ENCODE measurements around the gene TSPAN8.
"Not testable (repeated sequence)": the region's sequence is repeated elsewhere in the genome, so short reads cannot be mapped to it uniquely, and the experiment has no call there.

The TSPAN8 gene

DNA sequence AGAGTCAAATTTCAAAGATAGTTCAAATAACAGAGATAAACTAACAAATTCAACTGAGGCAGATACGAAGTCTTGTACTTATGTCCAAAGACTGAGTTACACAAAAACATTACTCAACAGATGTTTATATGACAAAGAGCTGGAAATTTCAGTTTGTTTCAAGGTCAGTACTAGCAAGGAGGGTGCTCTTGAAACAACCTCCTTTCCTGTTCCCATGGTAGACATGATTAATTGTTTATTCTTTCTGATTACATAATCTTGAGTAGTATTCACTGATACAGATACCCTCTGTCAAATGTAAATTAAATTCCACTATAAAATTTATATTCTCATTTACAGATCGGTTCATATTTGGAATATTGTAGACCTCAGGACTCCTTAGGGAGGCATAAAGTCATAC, 23.4 kb downstream of the TSPAN8 start:
- no peak overlapping the region for H3K4me3 ChIP-seq (ENCODE audit: low read length in 2 of 2)
- H3K36me3 ChIP-seq (ENCODE audit: control insufficient read depth in 2 of 2, insufficient read depth in 2 of 2, low read length in 2 of 2): peaks cover 19 to 34% of the 10 kb centered on the region in 2 donors
- no peak overlapping the region for H3K27ac ChIP-seq (ENCODE audit: low read depth in 2 of 2, low read length in 2 of 2)
- no peak overlapping the region for H3K9ac ChIP-seq (ENCODE audit: low read depth in 1 of 2, low read length in 2 of 2)
- no peaks in the 10 kb centered on the region for H3K9me3 ChIP-seq (ENCODE audit: control insufficient read depth in 2 of 2, low read length in 2 of 2)
- peaks cover under 1 to 3% of the 10 kb centered on the region in 2 donors for H3K4me1 ChIP-seq (ENCODE audit: control insufficient read depth in 2 of 2, insufficient read depth in 2 of 2, low read length in 2 of 2)
- no peaks in the 10 kb centered on the region for H3K27me3 ChIP-seq (ENCODE audit: control insufficient read depth in 2 of 2, insufficient read depth in 2 of 2, low read length in 2 of 2)

DNA sequence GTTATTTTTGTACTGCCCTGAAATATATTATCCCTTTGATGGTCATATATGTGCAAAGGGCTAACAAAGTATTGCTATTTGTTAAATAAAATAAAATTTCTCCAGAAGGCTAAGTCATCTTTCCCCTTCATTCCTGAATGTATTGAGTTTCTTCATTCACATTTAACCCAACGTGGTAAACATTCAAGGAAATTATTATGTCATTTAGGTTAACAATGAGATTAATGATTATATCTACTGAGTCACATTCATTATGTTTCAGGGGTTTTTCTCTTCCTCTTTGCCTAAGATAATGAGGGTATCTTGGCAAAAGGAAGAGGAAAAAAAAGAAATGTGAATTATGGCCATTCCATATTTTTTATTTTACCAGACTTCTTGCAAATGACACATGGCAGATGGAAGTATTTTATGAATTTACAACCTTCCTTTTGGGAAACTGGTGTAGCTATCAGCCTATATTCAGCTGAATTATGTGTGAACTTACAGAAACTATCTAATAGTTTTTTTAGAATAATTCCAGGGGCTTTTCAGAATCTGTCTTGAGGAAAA, 27.2 kb downstream of the TSPAN8 start:
- Histone ChIP-seq H3K9me3 (ENCODE audit: control insufficient read depth in 2 of 2, low read length in 2 of 2) (no peaks in the 10 kb centered on the region), H3K36me3 (ENCODE audit: control insufficient read depth in 2 of 2, insufficient read depth in 2 of 2, low read length in 2 of 2) (peaks cover 22 to 25% of the 10 kb centered on the region in 2 donors), H3K9ac (ENCODE audit: low read depth in 1 of 2, low read length in 2 of 2) (no peak overlapping the region), H3K27me3 (ENCODE audit: control insufficient read depth in 2 of 2, insufficient read depth in 2 of 2, low read length in 2 of 2) (no peaks in the 10 kb centered on the region), H3K27ac (ENCODE audit: low read depth in 2 of 2, low read length in 2 of 2) (no peak overlapping the region), H3K4me1 (ENCODE audit: control insufficient read depth in 2 of 2, insufficient read depth in 2 of 2, low read length in 2 of 2) (peaks cover 0 to 2% of the 10 kb centered on the region in 2 donors), H3K4me3 (ENCODE audit: low read length in 2 of 2) (no peak overlapping the region)

DNA sequence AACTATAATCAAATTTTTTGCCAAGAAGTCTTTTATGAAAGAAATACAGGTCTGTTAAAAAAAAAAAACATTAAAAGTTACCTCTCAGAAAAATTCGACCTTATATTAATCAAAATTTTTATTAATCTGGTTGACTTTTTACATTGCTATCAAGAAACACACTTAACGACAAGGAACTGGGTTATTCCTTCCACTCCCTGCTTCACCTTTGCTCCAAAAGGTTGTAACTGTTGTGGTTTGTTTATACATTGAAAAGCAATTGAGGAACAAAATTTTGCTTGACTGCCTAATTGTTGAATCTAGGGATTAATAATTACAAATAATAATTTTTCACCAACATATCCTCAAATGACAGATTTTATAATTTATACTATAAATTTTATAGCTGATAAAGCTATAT, 28.4 kb downstream of the TSPAN8 start:
- Histone ChIP-seq H3K27ac (ENCODE audit: low read depth in 2 of 2, low read length in 2 of 2) (no peak overlapping the region), H3K4me3 (ENCODE audit: low read length in 2 of 2) (no peak overlapping the region), H3K4me1 (ENCODE audit: control insufficient read depth in 2 of 2, insufficient read depth in 2 of 2, low read length in 2 of 2) (peaks cover 0 to 2% of the 10 kb centered on the region in 2 donors), H3K27me3 (ENCODE audit: control insufficient read depth in 2 of 2, insufficient read depth in 2 of 2, low read length in 2 of 2) (no peaks in the 10 kb centered on the region), H3K9ac (ENCODE audit: low read depth in 1 of 2, low read length in 2 of 2) (no peak overlapping the region), H3K36me3 (ENCODE audit: control insufficient read depth in 2 of 2, insufficient read depth in 2 of 2, low read length in 2 of 2) (peaks cover 25 to 33% of the 10 kb centered on the region in 2 donors), H3K9me3 (ENCODE audit: control insufficient read depth in 2 of 2, low read length in 2 of 2) (peaks cover 0 to under 1% of the 10 kb centered on the region in 2 donors)

DNA sequence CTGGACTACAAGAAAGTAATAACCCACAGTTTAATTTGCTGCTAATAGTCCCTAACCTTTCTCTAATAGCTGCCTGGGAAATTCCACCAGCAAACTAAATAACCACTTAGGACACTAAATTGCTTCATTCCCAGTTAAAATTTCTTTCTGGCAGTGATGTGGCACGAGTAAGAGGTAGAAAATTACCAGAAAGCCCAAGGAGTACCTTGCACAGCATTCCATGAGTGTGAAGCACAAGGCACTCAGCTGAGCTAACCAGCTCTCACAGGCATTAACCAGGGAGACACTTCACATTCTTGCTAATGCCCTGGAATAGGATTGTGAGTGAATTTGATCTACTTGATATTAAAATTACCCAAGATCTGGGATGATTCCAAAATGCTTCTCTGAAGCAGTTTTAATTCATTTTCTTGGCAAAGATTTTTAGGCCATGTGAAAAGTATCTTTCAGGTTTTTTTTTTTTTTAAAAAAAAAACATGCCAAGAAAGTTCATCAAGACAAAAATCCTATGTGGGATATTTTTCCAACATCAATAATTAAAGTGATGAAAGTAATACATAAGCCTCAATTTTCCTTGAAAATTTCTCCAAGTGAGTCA, 29.5 kb downstream of the TSPAN8 start:
- no peak overlapping the region for H3K4me3 ChIP-seq (ENCODE audit: low read length in 2 of 2)
- H3K4me1 ChIP-seq (ENCODE audit: control insufficient read depth in 2 of 2, insufficient read depth in 2 of 2, low read length in 2 of 2): peaks cover 0 to 2% of the 10 kb centered on the region in 2 donors
- H3K27ac ChIP-seq (ENCODE audit: low read depth in 2 of 2, low read length in 2 of 2): no peak overlapping the region

DNA sequence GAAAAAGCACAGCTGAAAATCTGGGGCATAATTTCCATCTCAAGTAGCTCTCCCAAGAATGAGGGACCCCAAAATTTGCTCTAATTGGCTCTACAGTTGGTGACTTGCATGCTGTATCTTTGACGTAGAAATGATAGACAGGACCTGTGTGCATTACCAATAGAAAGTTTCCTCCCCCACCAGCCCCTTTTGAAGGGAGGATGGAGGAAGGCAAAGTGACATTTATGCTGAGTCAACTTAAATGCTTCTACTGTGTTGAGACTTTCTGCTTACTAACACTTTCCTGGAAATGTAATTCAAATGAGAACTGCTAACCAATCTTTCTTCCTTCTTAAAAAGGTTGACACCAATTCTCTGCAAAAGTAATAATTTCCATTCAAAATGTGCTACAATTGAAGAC, 31.9 kb downstream of the TSPAN8 start:
- peaks cover 15 to 20% of the 10 kb centered on the region in 2 donors for H3K36me3 ChIP-seq (ENCODE audit: control insufficient read depth in 2 of 2, insufficient read depth in 2 of 2, low read length in 2 of 2)
- H3K4me1 ChIP-seq (ENCODE audit: control insufficient read depth in 2 of 2, insufficient read depth in 2 of 2, low read length in 2 of 2): peaks cover 0 to 2% of the 10 kb centered on the region in 2 donors
- no peak overlapping the region for H3K27ac ChIP-seq (ENCODE audit: low read depth in 2 of 2, low read length in 2 of 2)
- H3K9me3 ChIP-seq (ENCODE audit: control insufficient read depth in 2 of 2, low read length in 2 of 2): peaks cover 0 to 5% of the 10 kb centered on the region in 2 donors
- H3K27me3 ChIP-seq (ENCODE audit: control insufficient read depth in 2 of 2, insufficient read depth in 2 of 2, low read length in 2 of 2): no peaks in the 10 kb centered on the region
- no peak overlapping the region for H3K9ac ChIP-seq (ENCODE audit: low read depth in 1 of 2, low read length in 2 of 2)
- H3K4me3 ChIP-seq (ENCODE audit: low read length in 2 of 2): no peak overlapping the region

More for the DNA sequence above, 29.5 kb downstream of the TSPAN8 start:
- Histone ChIP-seq H3K9me3 (ENCODE audit: control insufficient read depth in 2 of 2, low read length in 2 of 2) (peaks cover 0 to 5% of the 10 kb centered on the region in 2 donors), H3K9ac (ENCODE audit: low read depth in 1 of 2, low read length in 2 of 2) (no peak overlapping the region), H3K36me3 (ENCODE audit: control insufficient read depth in 2 of 2, insufficient read depth in 2 of 2, low read length in 2 of 2) (peaks cover 25 to 30% of the 10 kb centered on the region in 2 donors), H3K27me3 (ENCODE audit: control insufficient read depth in 2 of 2, insufficient read depth in 2 of 2, low read length in 2 of 2) (no peaks in the 10 kb centered on the region)

DNA sequence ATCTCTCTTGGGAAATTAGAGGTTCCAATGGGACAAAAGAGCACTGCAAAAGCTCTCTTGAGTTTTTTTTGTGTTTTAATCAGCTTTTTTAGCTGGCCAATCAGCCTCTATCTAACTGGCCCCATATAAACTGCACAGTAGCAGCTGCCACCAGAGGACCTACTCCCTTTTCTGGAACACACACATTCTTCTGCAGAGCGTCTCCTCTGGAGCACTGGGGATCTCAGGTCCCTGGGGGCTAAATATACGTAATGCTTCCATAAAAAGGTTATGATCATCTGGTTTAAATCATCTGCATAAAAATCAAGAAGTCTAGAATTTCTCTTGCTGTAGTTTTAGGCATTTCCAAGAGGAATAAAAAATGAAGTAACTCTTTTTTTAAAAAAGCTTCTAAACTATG, 32.3 kb downstream of the TSPAN8 start:
- Histone ChIP-seq H3K27ac (ENCODE audit: low read depth in 2 of 2, low read length in 2 of 2) (no peak overlapping the region), H3K27me3 (ENCODE audit: control insufficient read depth in 2 of 2, insufficient read depth in 2 of 2, low read length in 2 of 2) (no peaks in the 10 kb centered on the region), H3K4me1 (ENCODE audit: control insufficient read depth in 2 of 2, insufficient read depth in 2 of 2, low read length in 2 of 2) (peaks cover 0 to 2% of the 10 kb centered on the region in 2 donors), H3K4me3 (ENCODE audit: low read length in 2 of 2) (no peak overlapping the region), H3K36me3 (ENCODE audit: control insufficient read depth in 2 of 2, insufficient read depth in 2 of 2, low read length in 2 of 2) (peaks cover 15 to 20% of the 10 kb centered on the region in 2 donors), H3K9me3 (ENCODE audit: control insufficient read depth in 2 of 2, low read length in 2 of 2) (peaks cover 0 to 5% of the 10 kb centered on the region in 2 donors), H3K9ac (ENCODE audit: low read depth in 1 of 2, low read length in 2 of 2) (no peak overlapping the region)

DNA sequence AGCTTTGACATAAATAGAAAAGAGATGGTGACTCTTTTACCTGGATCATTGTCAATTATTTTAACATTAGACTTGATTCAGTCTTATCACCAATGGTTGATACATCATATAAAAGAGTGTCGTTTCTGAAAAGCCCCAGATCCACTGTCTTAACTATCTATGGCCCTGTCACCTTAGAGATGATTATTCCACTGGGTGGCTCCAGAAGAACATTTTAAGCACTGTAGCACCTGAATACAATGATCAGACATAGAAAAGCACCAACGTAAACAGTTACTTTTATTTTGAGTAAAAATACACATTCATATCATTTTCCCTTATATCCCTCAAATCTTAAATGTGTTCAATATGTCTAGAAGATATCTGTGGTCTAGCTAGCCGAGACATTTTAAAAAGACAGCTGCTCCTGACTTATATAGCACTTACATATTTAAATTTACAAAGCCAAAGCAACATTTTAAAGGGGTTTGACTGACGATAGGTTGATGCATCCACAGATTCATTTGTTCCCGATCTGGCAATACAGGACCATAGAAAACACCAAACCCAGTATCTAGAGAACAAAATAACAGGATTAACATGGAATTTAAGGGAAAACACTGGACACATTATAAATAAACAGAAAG, 32.9 kb downstream of the TSPAN8 start:
- H3K9ac ChIP-seq (ENCODE audit: low read depth in 1 of 2, low read length in 2 of 2): no peak overlapping the region

DNA sequence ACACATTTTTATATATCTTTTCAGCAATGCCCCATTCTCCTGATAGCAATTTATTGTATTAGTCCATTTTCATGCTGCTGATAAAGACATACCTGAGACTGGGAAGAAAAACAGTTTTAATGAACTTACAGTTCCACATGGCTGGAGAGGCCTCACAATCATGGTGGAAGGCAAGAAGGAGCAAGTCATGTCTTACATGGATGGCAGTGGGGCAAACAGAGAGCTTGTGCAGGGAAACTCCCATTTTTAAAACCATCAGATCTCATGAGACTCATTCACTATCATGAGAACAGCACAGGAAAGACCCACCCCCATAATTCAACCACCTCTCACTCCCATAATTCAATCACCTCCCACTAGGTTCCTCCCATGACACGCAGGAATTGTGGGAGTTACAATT, 44.7 kb downstream of the TSPAN8 start:
- not testable (repeated sequence) for H3K9me3 ChIP-seq (ENCODE audit: control insufficient read depth in 2 of 2, low read length in 2 of 2); H3K4me3 ChIP-seq (ENCODE audit: low read length in 2 of 2); H3K4me1 ChIP-seq (ENCODE audit: control insufficient read depth in 2 of 2, insufficient read depth in 2 of 2, low read length in 2 of 2); H3K27me3 ChIP-seq (ENCODE audit: control insufficient read depth in 2 of 2, insufficient read depth in 2 of 2, low read length in 2 of 2); H3K9ac ChIP-seq (ENCODE audit: low read depth in 1 of 2, low read length in 2 of 2); H3K27ac ChIP-seq (ENCODE audit: low read depth in 2 of 2, low read length in 2 of 2)
- peaks cover 18 to 20% of the 10 kb centered on the region in 2 donors for H3K36me3 ChIP-seq (ENCODE audit: control insufficient read depth in 2 of 2, insufficient read depth in 2 of 2, low read length in 2 of 2)

More for the DNA sequence above, 32.9 kb downstream of the TSPAN8 start:
- H3K9me3 ChIP-seq (ENCODE audit: control insufficient read depth in 2 of 2, low read length in 2 of 2): peaks cover 0 to 5% of the 10 kb centered on the region in 2 donors
- no peak overlapping the region for H3K27ac ChIP-seq (ENCODE audit: low read depth in 2 of 2, low read length in 2 of 2)
- peaks cover 15 to 20% of the 10 kb centered on the region in 2 donors for H3K36me3 ChIP-seq (ENCODE audit: control insufficient read depth in 2 of 2, insufficient read depth in 2 of 2, low read length in 2 of 2)
- peaks cover 0 to 2% of the 10 kb centered on the region in 2 donors for H3K4me1 ChIP-seq (ENCODE audit: control insufficient read depth in 2 of 2, insufficient read depth in 2 of 2, low read length in 2 of 2)
- H3K4me3 ChIP-seq (ENCODE audit: low read length in 2 of 2): no peak overlapping the region
- H3K27me3 ChIP-seq (ENCODE audit: control insufficient read depth in 2 of 2, insufficient read depth in 2 of 2, low read length in 2 of 2): no peaks in the 10 kb centered on the region

DNA sequence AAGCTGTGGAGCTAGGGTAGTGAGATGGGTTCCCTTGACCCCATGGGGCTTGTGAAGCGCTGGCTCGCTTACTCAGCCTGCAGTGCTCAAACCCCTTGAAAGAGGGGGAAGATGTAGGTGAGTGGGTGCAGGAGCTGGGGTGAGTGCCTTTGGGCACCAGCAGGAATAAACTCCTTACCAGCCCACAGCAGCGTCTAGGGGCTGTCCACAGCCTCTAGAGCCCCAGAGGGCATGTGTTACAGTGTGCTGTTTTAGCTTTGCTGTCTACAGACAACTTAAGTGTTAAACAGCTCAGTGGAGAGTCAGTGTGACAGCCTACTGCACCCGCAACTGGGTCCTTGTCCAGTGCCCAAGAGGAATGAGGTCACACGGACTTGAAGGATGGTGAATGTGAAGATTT, 48.0 kb downstream of the TSPAN8 start:
- Histone ChIP-seq H3K36me3 (ENCODE audit: control insufficient read depth in 2 of 2, insufficient read depth in 2 of 2, low read length in 2 of 2) (peaks cover 11 to 12% of the 10 kb centered on the region in 2 donors), H3K27me3 (ENCODE audit: control insufficient read depth in 2 of 2, insufficient read depth in 2 of 2, low read length in 2 of 2) (no peaks in the 10 kb centered on the region), H3K27ac (ENCODE audit: low read depth in 2 of 2, low read length in 2 of 2) (no peak overlapping the region), H3K9ac (ENCODE audit: low read depth in 1 of 2, low read length in 2 of 2) (no peak overlapping the region), H3K4me1 (ENCODE audit: control insufficient read depth in 2 of 2, insufficient read depth in 2 of 2, low read length in 2 of 2) (no peaks in the 10 kb centered on the region), H3K9me3 (ENCODE audit: control insufficient read depth in 2 of 2, low read length in 2 of 2) (no peaks in the 10 kb centered on the region), H3K4me3 (ENCODE audit: low read length in 2 of 2) (no peak overlapping the region)

DNA sequence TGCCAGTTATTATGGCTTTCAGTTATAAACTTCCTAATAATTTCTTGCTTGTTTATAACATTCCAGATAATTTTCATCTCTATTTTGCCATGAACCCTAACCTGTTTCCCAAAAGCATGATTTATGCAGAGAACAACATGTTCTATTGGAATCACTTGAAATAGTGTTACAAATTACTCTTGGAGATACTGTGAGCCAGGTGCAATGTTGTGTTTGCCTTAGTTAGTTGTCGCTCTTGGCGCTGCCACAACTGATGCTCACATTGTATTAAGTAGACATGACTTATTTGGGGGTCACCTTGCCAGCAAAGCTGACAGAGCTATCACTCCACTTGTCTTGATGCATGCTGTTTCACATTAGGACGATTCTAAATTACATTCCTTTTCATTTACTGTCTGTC, 49.4 kb downstream of the TSPAN8 start:
- Histone ChIP-seq H3K9ac (ENCODE audit: low read depth in 1 of 2, low read length in 2 of 2) (no peak overlapping the region), H3K4me3 (ENCODE audit: low read length in 2 of 2) (no peak overlapping the region), H3K36me3 (ENCODE audit: control insufficient read depth in 2 of 2, insufficient read depth in 2 of 2, low read length in 2 of 2) (peaks cover 11 to 12% of the 10 kb centered on the region in 2 donors), H3K27me3 (ENCODE audit: control insufficient read depth in 2 of 2, insufficient read depth in 2 of 2, low read length in 2 of 2) (no peaks in the 10 kb centered on the region), H3K4me1 (ENCODE audit: control insufficient read depth in 2 of 2, insufficient read depth in 2 of 2, low read length in 2 of 2) (no peaks in the 10 kb centered on the region), H3K27ac (ENCODE audit: low read depth in 2 of 2, low read length in 2 of 2) (no peak overlapping the region), H3K9me3 (ENCODE audit: control insufficient read depth in 2 of 2, low read length in 2 of 2) (no peaks in the 10 kb centered on the region)
